Pons (tissue), 1 donor: ENCODE data around the gene GPRIN3.
"Not testable (repeated sequence)": the region's sequence is repeated elsewhere in the genome, so short reads cannot be mapped to it uniquely, and the experiment has no call there.

ENCODE experiments used
- DNase-seq: peaks from one replicate; pipeline ENCODE4 v3.0.0-alpha.2; 2016; ENCODE audit warnings: low spot score

The GPRIN3 gene

DNA sequence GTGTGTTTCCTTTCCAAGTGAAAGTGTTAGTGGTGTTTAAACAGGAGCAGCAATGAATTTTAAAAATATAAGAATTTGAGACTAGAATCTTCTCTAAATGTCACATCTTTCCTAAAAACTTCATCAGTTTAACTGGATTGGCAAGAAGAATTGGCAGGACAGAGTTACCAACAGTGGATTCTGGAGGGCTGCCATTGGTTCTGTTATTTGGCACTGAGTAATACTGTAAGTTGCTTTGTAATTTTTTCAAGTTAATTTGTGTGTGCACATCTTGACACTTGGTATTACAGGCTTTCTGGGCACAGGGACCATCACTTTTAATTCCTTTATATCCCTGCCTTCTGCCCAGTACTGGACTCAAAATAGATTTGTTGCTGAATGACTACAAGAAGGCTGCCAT lies 4.5 kb upstream of the GPRIN3 start:
- DNase-seq: no peak

DNA sequence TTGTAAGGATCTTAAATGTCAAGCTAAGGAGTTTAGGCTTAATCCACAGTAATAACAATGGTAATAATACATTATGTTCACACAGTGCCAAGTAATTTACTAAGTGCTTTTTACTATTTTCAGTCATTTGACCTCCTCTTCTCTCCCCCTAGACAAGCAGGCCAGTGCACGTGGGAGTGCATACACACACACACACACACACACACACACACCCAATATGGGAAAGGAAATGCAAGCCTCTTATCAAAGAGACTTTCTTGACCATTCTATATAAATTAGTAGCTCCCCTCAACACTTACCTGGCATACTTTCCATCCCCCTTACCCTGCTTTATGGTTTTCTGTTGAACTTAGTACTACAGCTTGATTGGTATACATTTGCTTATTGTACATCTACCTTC lies 3.8 kb upstream of the GPRIN3 start:
- DNase-seq: no peak

- DNase-seq: not testable (repeated sequence)
Observed at GRCh38 chr4:89309154-89309553, 1.6 kb upstream of the GPRIN3 start.

DNA sequence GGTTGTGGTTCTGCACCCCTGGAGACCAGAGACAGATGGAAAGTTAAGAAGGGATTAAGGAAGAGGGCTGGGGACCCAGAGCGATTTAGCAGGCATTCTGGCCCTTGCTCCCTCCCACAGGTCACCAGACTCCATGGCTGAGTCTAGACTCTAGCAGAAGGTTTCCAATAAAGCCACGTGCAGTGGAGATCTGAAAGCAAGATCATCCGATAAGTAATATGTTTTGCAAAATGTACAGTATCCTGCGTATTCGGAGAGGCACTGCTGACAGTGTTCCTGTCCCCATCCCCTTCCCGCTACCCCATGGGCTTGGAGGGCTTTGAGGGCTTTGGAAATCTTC lies 531 bp upstream of the GPRIN3 start:
- no peak for DNase-seq

- no peak for DNase-seq
Observed at GRCh38 chr4:89307178-89307445, 488 bp downstream of the GPRIN3 start.

DNA sequence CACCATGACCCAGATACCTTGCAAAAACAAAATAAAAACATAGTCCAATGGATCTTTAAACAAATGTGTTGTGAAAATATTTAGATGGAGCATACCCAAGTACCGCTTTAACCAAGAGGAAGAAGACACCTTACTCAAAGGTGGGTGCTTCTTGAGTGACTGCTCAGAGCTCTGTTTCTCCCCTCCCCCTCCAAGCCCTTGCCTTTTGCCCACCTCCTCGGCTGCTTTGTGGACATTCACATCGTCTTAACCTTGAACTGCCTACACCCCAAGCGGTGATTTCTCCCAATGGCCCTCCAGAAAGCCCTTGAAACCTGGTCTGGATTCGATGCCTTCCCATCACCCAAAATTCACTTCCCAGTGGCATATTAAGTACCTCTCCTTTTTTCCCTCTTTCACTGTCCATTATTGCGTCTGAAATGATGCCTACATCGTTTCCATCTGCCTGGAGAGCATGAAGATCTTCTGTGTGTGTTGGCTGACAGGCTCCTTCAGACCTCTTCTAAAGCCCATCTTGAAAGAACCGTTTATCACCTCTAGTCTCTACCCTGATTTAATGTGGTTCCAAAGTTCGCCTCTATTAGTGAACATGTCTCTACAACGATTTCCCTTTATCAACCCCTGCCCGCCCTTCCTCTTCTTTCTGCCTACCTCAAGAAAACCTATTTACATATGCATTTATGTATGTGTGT lies 968 bp downstream of the GPRIN3 start:
- no peak for DNase-seq

- DNase-seq: no peak
Observed at GRCh38 chr4:89305712-89306437, 1.7 kb downstream of the GPRIN3 start.

GRCh38 chr4:89305028-89305427 lies 2.6 kb downstream of the GPRIN3 start:
- no peak for DNase-seq

GRCh38 chr4:89303814-89304388 lies 3.7 kb downstream of the GPRIN3 start:
- no peak for DNase-seq

DNA sequence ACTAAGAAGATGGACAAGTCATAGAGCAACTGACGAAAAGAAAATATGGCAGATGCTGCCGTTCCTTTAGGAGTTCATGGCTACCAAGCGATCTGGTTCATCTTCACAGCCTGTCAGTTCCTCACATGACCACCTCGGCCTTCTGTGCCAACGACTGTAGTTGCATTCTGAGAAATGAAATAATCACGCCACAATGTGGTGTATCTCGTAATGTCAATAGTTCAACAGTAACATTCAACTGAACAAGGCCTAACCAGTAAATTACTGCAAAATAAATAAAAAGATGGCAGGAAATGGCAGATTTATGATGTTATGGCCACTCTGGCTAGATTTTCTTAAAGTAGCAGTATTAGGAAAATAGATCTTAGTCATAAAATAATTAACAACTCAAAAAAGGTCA lies 4.4 kb downstream of the GPRIN3 start:
- no peak for DNase-seq

DNA sequence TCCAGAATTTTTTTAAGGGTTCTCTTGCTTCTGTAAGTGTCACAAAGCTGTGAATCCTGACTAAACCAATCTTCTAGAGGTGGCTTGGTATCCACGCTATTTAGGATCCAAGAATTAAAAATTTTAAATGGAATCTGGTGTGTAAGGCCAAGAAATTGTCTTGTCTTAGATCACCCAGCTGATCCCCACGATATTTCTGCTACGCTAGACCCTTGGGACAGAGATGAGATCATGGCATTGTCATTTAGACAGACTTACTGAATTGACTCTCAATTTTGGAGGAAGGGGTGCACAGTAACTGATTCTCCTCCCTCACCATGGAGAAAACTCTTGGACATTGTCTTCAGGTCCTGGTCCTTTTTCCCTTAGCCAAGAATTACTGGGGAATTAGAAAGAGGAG lies 5.7 kb downstream of the GPRIN3 start:
- no peak for DNase-seq

GRCh38 chr4:89301003-89301402 lies 6.6 kb downstream of the GPRIN3 start:
- no peak for DNase-seq

GRCh38 chr4:89300499-89300898 lies 7.1 kb downstream of the GPRIN3 start:
- DNase-seq: no peak

DNA sequence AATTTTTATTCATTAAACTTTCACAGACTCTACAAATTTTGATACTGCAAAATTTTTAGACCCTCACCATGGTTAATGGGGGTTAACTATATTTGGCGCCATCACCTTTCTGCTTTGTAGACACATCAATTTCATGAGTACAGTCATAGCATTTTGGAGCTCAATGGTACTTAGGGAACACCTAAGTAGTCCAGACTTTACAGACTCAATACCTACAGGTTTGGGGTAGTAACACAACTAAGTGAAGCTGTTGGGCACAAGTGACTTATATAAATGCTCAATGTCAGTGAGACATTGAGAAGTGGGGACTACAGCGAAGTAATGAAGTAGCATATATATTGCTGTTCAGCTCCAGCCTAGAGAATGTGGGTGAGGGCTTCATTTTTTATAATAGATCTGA lies 7.5 kb downstream of the GPRIN3 start:
- no peak for DNase-seq

GRCh38 chr4:89299153-89299791 lies 8.3 kb downstream of the GPRIN3 start:
- DNase-seq: peak; percentile 38

DNA sequence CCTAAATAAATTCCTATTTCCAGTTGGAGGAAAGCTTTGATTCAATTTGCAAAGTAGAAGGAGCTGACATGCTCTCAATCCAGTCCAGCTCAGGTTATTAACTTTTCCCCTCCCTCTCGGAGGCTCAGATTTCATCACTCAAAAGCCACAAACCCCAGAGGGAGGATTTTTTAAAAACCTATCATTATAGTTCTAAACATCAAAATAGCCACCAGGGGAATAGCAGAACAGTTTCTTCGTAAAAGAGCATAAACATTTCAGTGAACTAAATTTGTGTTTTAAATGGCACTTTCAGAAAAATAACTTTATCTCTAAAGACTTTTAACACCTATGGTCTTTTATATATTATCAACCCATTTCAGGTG lies 8.8 kb downstream of the GPRIN3 start:
- no peak for DNase-seq

GRCh38 chr4:89298155-89298554 lies 9.4 kb downstream of the GPRIN3 start:
- DNase-seq: peak; percentile 62

DNA sequence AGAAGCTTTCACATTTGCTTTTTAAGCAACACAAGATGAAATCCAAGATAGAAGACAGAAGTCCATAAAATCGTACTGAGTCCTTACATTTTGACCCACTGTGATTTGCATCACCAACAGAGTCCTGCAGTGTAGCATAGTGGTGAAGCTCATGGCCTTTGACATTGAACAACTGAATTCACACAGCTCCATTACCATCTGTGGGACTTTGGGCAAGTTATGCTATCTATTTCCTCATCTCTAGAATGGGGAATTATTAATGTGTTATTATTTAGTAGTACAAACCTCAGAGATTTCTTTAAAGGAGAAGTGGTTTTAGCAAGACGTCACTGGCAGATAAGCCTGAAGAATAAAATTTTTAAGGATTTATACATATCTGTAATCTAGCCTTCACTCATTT lies 10.7 kb downstream of the GPRIN3 start:
- DNase-seq: no peak

GRCh38 chr4:89296399-89296798 lies 11.2 kb downstream of the GPRIN3 start:
- no peak for DNase-seq

DNA sequence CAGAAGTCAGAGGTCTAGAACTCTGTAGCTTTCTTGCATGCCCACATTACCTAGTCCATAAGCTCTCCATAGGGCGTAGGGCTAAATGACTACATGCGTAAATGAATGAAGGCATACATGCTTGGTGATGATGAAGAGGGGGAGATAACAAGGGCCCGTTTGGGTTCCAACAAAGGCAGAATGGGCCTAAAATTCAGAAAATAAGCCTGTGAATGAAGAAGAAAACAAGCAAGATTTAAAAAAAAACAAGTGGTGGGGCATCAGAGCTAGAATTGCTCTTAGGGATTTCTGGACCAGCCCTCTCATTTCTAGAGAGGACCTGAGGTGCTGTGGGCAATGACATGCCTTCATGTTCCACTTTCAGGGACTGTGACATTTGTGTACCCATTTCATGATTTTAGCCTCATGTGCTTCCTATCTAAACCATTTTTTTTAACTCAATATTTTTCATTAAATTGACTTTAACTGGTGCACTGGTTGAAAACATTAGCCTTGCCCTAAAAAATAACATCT lies 12.1 kb downstream of the GPRIN3 start:
- no peak for DNase-seq

DNA sequence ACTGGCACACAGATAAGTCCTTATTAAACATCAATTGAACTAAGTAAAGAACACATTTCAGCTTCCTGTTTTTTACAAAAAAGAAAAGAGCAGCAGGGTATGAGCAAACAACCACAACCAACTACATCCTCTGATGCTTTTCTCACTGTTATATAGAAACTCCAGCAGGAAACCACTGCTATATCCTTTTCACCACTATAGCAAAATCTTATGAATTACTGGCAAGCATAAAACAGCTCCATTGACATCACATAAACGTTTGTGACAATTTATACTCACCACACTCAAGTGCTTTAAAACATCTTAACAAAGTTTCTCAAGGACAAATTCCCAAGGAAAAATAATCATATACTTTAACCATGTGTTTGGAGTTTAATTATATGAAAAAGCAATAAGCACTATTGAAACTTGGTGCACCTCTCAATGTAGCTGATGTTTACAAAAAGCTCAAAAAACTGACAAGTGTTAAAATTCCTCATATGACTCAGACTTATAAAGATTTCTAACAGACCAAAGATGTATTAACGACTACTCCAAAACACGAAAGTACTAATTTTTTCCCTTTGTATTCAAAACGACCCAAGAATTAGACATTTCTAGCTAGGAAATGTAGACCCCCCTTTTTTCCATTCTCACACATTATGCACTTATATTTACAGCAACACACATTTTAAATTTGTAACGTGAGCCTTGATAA lies 12.9 kb downstream of the GPRIN3 start:
- no peak for DNase-seq

- DNase-seq: no peak
Observed at GRCh38 chr4:89293299-89293698, 14.3 kb downstream of the GPRIN3 start.
